ENCODE data around the gene IFNA8. TPM values are rescaled to one million over a fixed set of nuclear protein-coding genes. Genes with fewer than 3 reads are reported as not detected.
A peak's percentile ranks its signal among the peaks of the same experiment; 100 is the strongest.
"Not testable (repeated sequence)": the region's sequence is repeated elsewhere in the genome, so short reads cannot be mapped to it uniquely, and the experiment has no call there.

Gene IFNA8
- total RNA-seq, 1 experiment from 2014 or later: not detected

- Histone ChIP-seq H3K9me3 (no peaks in the 10 kb centered on the region), H3K4me3 (no peak overlapping the region), H3K36me3 (no peaks in the 10 kb centered on the region), H3K27me3 (peaks cover 21% of the 10 kb centered on the region)
- DNase-seq: no peak
These were observed 4.2 kb downstream of the IFNA8 start for GRCh38 chr9:21413151-21413550.

DNA sequence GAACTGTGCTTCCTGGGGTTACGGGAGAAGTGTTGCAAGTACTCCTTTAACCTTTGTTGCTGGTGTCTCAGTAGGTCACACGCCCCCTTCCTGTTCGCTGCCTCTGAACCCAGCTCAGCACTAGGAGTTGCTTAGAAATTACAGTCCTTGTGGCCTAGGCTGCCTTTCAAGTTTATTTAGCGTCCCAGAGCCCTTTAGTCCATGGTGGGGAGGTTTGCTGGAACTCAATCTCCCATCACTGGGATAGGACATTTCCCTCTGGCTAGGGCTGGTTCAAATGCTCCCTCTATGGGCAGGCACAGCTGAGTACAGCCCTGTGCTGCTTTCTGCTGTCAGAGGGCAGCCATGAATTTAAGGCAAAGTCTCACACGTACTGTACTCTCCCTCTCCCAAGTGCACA is 4.7 kb downstream of the IFNA8 start:
- no peak overlapping the region for H3K4me3 ChIP-seq
- peaks cover 21% of the 10 kb centered on the region for H3K27me3 ChIP-seq
- H3K36me3 ChIP-seq: no peaks in the 10 kb centered on the region
- no peaks in the 10 kb centered on the region for H3K9me3 ChIP-seq
- DNase-seq: peak; percentile 46

DNA sequence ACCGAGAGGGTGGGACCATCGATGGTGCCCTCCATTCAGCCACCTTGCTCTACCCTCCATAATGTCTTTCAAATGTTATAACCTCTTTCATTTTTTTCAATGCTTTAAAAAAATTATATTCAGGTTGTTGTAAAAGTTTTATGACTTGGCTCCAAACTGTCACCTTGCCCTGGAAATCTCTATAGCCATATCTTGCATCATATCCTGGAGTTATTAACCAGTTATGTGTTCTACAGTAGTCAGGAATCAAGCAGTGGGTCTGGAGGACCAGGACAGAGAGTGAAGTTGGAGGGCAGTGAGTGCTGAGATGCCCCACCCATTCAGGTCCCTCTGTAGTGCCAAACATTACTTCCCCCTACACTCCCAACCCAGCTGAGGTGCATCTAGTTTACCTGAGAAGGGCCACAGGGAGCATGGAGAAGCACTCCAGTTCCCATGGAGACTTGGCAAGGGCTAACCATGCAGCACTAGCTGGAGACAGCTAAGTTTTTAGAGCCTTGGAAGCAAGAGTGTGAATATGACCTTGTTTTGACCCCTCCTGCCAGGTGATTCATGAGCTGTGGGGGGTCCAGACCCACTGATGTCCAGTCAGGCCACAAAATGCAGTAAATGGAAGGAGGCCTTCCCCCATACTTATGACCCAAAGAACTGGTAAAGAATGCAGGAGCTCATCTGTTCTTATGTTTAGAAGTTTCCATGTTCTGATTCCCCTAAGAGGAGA is 5.5 kb downstream of the IFNA8 start:
- H3K4me3 ChIP-seq: no peak overlapping the region
- H3K36me3 ChIP-seq: no peaks in the 10 kb centered on the region
- H3K27me3 ChIP-seq: peaks cover 21% of the 10 kb centered on the region
- H3K9me3 ChIP-seq: no peaks in the 10 kb centered on the region
- DNase-seq: peak; percentile 59

- H3K36me3 ChIP-seq: no peaks in the 10 kb centered on the region
- H3K4me3 ChIP-seq: no peak overlapping the region
- peaks cover 14% of the 10 kb centered on the region for H3K27me3 ChIP-seq
- no peaks in the 10 kb centered on the region for H3K9me3 ChIP-seq
- peak; percentile 43 for DNase-seq
These were observed 6.8 kb downstream of the IFNA8 start for GRCh38 chr9:21415493-21416267.

DNA sequence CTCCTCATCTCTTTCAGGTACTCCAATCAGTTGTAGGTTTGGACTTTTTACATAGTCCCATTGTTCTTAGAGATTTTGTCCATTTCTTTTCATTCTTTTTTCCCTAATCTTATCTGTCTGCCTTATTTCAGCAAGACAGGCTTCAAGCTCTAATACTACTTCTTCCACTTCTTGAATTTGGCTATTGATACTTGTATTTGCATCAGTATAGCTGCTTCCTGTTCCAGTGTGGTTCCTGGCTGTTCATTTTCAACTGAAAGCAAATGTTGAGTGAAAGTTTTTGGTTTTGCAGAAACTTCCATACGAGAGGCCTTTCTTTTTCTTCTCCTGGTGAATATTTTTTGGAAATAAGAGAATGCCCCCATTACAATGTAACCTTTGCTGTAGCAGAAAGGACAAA is 19.3 kb downstream of the IFNA8 start:
- H3K36me3 ChIP-seq: no peaks in the 10 kb centered on the region
- peaks cover 10% of the 10 kb centered on the region for H3K9me3 ChIP-seq
- H3K4me3 ChIP-seq: no peak overlapping the region
- no peak for DNase-seq
- peaks cover 61% of the 10 kb centered on the region for H3K27me3 ChIP-seq

DNA sequence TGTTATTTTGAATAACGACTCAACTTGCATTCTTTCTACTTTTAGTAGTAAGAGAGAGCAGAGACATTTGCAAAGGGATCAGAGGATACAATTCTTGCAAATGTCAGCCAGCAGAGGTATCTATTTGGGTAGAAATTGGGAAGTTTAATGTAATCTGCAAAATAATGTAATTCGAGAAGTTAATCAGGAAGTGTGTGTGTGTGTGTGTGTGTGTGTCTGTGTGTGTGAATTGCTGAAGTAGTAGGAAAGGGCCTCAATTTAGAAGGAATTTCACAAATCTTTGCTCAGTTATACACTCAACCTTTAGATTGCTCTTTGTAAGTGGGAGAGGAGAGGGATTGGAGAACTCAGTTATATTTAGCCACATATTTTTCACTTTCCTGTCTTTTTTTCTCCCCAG is 20.3 kb downstream of the IFNA8 start:
- H3K4me3 ChIP-seq: no peak overlapping the region
- no peak for DNase-seq
- H3K9me3 ChIP-seq: peaks cover 8% of the 10 kb centered on the region
- peaks cover 62% of the 10 kb centered on the region for H3K27me3 ChIP-seq
- H3K36me3 ChIP-seq: no peaks in the 10 kb centered on the region

DNA sequence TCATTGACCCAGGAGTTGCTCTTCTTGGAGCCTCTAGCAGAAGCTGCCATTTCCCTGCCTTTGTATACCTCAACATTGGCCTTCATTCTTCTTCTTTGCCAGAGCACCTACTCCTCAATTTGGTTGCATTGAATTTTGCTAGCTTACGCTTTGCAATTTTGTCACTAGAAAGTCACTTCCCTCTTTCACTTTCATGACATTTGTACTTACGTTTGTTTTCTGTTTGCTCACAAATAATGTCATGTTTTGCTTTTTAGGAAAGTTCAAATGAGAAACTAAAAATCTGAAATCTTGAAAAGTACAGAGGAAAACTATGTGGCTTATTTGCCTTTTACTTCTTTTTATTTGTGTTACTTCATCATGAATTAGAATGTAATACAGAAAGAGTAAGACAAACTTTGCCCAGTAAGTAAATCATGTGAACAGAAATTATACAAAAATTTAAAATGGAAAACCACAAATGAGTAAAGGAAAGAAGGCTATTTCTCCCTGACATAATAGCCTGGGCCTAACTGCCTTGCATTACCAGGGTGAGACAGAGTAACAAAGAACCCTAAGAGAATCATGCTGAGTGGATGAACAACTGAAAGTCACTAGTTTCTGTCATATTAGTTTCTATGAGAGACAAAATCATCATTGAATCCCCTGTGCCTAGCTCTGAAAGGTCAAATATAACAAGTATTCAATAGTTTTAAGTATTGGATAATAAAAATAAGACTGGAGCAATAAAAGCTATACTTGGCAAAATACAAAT is 23.9 kb downstream of the IFNA8 start:
- DNase-seq: no peak
- Histone ChIP-seq H3K36me3 (no peaks in the 10 kb centered on the region), H3K9me3 (peaks cover 3% of the 10 kb centered on the region), H3K27me3 (peaks cover 34% of the 10 kb centered on the region), H3K4me3 (no peak overlapping the region)

DNA sequence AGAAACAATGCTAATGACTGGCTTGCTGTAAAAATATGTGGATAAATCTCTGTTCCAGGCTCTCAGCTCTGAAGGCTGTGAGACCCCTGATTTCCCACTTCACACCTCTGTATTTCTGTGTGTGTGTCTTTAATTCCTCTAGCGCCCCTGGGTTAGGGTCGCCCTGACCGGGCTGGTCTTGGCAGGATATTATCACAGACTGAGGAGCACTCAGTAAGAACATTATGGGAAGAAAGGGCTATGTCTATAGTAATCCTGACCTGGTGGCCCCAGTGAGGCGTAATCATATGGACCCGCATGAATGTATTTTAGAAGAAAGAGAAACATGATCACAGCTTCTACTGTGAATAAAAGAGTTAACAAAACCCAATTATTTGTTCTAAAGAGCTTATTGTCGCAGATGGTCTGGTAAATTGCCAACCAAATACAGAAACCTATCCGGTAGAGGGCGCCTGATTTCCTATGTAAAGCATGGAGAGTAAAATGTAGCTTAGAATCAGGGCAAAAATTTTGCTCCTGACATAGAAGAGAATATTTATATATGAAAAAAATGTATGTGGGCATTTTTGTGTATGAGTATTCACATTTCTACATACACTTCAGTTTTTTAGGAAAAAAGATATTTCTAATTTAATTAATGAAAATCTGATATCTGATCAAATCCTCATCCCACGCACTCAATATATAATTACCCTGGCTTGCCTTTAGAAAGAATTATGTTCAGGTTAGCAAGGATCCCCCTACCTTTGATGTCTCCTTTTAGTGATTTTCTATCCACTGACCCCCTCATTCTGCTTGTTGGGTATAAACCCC is 25.5 kb downstream of the IFNA8 start:
- H3K4me3 ChIP-seq: no peak overlapping the region
- peaks cover 26% of the 10 kb centered on the region for H3K27me3 ChIP-seq
- no peaks in the 10 kb centered on the region for H3K36me3 ChIP-seq
- peak; percentile 81 for DNase-seq
- peaks cover 3% of the 10 kb centered on the region for H3K9me3 ChIP-seq

- H3K36me3 ChIP-seq, DNase-seq, H3K4me3 ChIP-seq, H3K9me3 ChIP-seq: not testable (repeated sequence)
- H3K27me3 ChIP-seq: peaks cover 23% of the 10 kb centered on the region
These were observed 26.1 kb downstream of the IFNA8 start for GRCh38 chr9:21435015-21435383.

DNA sequence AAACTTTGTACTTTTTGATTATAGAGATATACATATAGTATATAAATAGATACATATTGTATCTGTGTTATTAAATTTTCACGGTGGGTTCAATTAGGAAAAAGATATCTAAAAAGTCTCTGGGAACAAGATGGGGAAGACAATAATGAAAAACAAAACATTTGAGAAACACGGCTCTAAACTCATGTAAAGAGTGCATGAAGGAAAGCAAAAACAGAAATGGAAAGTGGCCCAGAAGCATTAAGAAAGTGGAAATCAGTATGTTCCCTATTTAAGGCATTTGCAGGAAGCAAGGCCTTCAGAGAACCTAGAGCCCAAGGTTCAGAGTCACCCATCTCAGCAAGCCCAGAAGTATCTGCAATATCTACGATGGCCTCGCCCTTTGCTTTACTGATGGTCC is 31.2 kb downstream of the IFNA8 start, which contains the start of gene IFNA1:
TSS of gene IFNA1 (plus strand) at position 301 of the 400 bp plus-strand sequence. CDS start at position 370, 69 bp downstream.
- no peak for DNase-seq
- H3K4me3 ChIP-seq: no peak within 1 kb of the TSS
- H3K27me3 ChIP-seq: 0 out of 2 replicates have a peak, but pooled peaks cover 2% of the 10 kb centered on the region
- no peaks in the 10 kb centered on the region for H3K36me3 ChIP-seq
- peaks cover 18% of the 10 kb centered on the region for H3K9me3 ChIP-seq

GRCh38 chr9:21443849-21444625 is 35.1 kb downstream of the IFNA8 start:
- peaks cover 18% of the 10 kb centered on the region for H3K9me3 ChIP-seq
- H3K36me3 ChIP-seq: no peaks in the 10 kb centered on the region
- no peak overlapping the region for H3K4me3 ChIP-seq
- no peaks in the 10 kb centered on the region for H3K27me3 ChIP-seq
- no peak for DNase-seq

GRCh38 chr9:21449312-21449711 is 40.4 kb downstream of the IFNA8 start:
- H3K36me3 ChIP-seq, H3K9me3 ChIP-seq, H3K27me3 ChIP-seq, H3K4me3 ChIP-seq: not testable (repeated sequence)
- peak; percentile 59 for DNase-seq

DNA sequence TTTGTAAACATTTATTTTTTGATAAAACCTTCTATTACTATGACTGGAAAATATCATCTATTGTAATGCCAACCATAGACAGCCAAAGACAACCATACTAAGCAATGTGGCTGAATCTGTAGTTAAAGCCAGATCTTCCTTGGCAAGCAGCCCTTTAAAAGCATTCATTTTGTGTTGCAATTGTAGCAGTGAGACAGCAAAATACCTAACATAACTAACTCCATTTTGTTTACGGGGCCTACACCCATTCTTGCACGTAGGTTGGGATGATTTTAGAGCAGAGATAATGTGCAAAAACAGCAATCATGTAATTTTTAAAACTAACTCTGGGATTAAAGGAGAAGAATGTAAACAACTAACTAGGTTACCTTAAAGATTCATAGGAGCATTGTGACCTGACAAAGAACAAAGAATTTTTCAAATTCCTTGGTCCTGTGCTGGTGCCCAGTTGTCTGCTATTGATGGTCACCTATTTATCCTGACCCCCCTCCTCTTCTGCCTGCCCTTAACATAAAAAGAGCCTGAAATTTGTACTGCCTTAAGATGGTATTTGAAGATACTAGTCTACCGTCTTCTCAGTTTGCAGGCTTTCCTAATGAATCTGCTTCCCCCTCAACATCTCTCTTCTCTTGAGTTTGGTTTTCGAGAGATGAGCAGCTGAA is 41.9 kb downstream of the IFNA8 start:
- peaks cover 23% of the 10 kb centered on the region for H3K36me3 ChIP-seq
- no peaks in the 10 kb centered on the region for H3K27me3 ChIP-seq
- no peak overlapping the region for H3K4me3 ChIP-seq
- no peak for DNase-seq
- H3K9me3 ChIP-seq: no peaks in the 10 kb centered on the region

DNA sequence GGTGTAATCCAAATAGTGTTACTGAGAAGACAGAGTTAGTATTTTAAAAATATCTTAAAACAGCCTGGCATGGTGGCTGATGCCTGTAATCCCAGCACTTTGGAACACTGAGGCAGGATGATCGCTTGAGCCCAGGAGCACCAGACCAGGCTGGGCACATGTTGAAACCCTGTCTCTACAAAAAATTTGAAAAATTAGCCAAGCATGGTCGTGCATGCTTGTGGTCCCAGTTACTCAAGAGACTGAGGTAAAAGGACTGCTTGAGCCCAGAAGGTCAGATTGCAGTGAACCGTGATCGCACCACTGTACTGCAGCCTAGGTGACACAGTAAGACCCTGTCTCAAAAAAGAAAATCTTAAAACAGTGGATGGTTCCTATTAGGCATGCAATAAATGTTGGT is 43.8 kb downstream of the IFNA8 start:
- H3K9me3 ChIP-seq: no peaks in the 10 kb centered on the region
- no peak overlapping the region for H3K4me3 ChIP-seq
- no peaks in the 10 kb centered on the region for H3K27me3 ChIP-seq
- DNase-seq: no peak
- peaks cover 23% of the 10 kb centered on the region for H3K36me3 ChIP-seq

- Histone ChIP-seq H3K9me3 (peaks cover 2% of the 10 kb centered on the region; the same call in 1 of the 2 replicates), H3K27me3 (no peaks in the 10 kb centered on the region), H3K4me3 (no peak overlapping the region), H3K36me3 (peaks cover 24% of the 10 kb centered on the region)
- DNase-seq: no peak
These were observed 45.2 kb downstream of the IFNA8 start for GRCh38 chr9:21454149-21454548.
